ENCODE results near the gene SGCA.

SGCA gene

DNA sequence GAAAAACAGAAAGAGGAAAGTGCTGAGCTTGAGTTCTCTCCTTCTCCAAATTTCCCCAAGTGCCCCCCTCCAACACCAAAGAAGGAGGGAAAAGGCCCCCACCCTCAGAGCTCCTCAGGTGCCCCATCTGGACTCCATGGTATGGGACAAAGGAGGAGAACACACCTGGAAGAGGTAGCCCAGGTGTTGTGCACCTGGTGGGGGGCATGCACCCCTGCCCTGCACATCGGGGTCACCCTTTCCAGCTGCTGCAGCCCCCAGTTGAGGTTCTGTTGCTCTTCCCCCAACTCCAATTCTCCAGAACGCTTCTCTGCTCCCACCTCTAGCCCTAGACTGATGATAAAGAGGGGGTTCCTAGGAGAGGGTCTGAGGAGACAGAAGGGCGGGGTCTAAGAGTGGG lies 38.6 kb downstream of the SGCA start:
- H3K4me3 ChIP-seq (ENCODE audit: low read depth, low read length): no peak overlapping the region
- peak overlapping the region; percentile 57 for H3K27ac ChIP-seq
- H3K27me3 ChIP-seq (replicated peaks): no peaks in the 10 kb centered on the region
- TF ChIP-seq, protein P1, sequence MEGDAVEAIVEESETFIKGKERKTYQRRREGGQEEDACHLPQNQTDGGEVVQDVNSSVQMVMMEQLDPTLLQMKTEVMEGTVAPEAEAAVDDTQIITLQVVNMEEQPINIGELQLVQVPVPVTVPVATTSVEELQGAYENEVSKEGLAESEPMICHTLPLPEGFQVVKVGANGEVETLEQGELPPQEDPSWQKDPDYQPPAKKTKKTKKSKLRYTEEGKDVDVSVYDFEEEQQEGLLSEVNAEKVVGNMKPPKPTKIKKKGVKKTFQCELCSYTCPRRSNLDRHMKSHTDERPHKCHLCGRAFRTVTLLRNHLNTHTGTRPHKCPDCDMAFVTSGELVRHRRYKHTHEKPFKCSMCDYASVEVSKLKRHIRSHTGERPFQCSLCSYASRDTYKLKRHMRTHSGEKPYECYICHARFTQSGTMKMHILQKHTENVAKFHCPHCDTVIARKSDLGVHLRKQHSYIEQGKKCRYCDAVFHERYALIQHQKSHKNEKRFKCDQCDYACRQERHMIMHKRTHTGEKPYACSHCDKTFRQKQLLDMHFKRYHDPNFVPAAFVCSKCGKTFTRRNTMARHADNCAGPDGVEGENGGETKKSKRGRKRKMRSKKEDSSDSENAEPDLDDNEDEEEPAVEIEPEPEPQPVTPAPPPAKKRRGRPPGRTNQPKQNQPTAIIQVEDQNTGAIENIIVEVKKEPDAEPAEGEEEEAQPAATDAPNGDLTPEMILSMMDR (IDR thresholded peaks at IDR 0.05; ENCODE audit: low read depth, low read length, missing control alignments): no peak
- in situ Hi-C loops (cut with HindIII; ENCODE audit: low pct_ligation_motif_present, low sequenced_read_pairs): loop anchor here (5.0 kb wide), 1 partner anchor 63 kb away; no protein-coding TSS in a partner anchor
- H3K36me3 ChIP-seq (replicated peaks): peaks cover 17% of the 10 kb centered on the region
- DNase-seq: no peak

DNA sequence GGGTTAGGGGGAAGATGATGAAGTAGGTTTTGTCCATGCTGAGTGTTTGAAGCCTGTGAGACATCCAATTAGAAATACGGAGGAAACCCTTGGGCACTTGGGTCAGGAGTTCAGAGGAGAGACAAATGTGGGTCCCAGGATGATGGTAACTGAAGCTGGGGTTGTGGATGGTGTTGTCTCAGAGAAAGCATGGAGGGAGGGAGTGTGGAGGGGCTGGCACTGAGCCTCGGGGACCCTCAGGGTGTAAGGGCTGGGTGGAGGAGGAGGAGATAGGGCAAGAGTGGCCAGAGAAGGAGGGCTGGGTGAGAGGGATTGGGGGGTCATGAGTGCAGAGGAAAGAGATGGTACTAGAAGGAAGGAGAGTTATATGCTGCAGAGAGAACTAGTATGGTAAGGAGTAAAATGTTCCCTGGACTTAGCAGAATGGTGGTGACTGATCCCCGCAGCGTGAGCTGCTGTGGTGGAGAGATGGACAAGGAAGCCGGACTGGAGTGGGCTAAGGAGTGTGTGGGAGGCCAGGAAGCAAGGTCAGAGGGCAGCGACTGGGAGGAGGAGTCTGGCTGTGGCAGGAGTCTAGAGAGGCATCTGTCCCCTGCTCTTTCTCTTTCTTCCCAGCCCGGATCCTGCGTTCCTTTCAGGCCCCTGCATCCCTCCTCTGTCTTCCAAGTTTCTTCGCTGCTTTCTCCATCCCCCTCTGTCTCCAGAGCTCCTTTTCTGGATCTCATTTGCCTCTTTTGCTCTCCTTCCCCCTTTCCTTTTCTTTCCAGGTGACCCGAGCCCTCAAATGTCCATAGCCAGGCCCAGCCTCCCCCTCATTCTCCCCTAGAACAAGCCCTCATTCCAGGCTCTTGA lies 39.5 kb downstream of the SGCA start:
- H3K36me3 ChIP-seq (replicated peaks): peaks cover 11% of the 10 kb centered on the region
- peak overlapping the region; percentile 50 for H3K27ac ChIP-seq
- in situ Hi-C loops (cut with HindIII; ENCODE audit: low pct_ligation_motif_present, low sequenced_read_pairs): no loop called here
- no peaks in the 10 kb centered on the region for H3K27me3 ChIP-seq (replicated peaks)
- no peak overlapping the region for H3K4me3 ChIP-seq (ENCODE audit: low read depth, low read length)
- no peak for DNase-seq
- TF ChIP-seq, protein P1 (IDR thresholded peaks at IDR 0.05; ENCODE audit: low read depth, low read length, missing control alignments): no peak

DNA sequence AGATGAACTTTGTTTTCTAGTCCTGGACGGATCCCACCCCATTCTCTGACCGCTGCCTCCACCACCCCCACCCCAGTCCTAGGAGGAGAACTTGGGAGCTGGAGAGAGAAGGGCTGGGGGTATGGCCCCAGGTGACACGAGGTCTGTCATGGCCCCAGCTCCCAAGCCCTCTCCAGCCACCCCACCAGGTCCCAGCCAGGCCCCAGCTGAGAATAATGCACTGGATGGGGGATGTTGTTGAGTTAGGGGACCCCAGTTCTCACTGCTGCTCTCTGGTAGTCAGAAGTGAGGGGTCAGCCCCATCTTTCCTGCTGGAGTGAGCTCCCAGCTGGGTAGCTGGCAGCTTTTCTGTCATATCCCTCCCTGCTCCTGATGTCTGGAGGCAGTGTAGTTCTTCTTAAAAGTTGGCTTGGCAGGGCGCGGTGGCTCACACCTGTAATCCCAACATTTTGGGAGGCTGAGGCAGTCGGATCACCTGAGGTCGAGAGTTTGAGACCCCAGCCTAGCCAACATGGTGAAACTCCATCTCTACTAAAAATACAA lies 40.2 kb downstream of the SGCA start:
- Histone ChIP-seq H3K4me3 (ENCODE audit: low read depth, low read length) (no peak overlapping the region), H3K27ac (peak overlapping the region; percentile 50), H3K27me3 (replicated peaks) (no peaks in the 10 kb centered on the region), H3K36me3 (replicated peaks) (peaks cover 4% of the 10 kb centered on the region)
- no peak for DNase-seq
- TF ChIP-seq, protein P1 (IDR thresholded peaks at IDR 0.05; ENCODE audit: low read depth, low read length, missing control alignments): no peak
- in situ Hi-C loops (cut with HindIII; ENCODE audit: low pct_ligation_motif_present, low sequenced_read_pairs): no loop called here

DNA sequence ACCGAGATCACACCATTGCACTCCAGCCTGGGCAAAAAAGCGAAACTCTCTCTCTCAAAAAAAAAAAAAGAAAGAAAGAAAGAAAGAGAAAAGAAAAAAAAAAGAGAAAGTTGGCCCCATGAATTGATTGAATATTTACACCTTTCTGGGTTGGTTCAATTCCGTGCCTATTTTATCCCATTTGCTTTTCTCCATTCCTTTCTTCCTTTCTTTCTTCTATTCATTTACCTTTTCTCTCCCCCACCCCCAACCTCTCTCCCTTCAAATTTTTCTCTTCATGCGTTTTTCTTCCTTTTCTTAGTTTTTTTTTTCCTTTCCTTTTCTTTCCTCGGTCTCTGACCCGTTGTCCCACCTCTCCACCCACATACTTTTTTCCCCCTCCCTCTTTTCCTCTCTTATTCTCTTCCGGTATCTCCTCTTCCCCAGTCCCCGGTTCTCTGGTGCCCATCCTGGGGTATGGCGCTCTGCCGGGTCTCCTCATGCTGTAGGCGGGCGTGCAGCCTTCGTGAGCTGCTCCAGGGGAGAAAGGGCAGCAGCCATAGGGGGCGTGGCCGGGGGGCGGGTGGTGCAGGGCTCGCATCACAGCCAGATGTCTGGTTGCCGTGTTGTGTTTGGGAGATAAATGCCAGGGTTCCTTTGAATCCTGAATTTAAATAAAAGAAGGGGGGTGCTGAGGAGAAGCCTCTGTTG lies 40.9 kb downstream of the SGCA start:
- Histone ChIP-seq H3K27ac (peak overlapping the region; percentile 20), H3K27me3 (replicated peaks) (no peaks in the 10 kb centered on the region), H3K4me3 (ENCODE audit: low read depth, low read length) (no peak overlapping the region), H3K36me3 (replicated peaks) (no peaks in the 10 kb centered on the region)
- in situ Hi-C loops (cut with HindIII; ENCODE audit: low pct_ligation_motif_present, low sequenced_read_pairs): no loop called here
- DNase-seq: no peak
- TF ChIP-seq, protein P1 (IDR thresholded peaks at IDR 0.05; ENCODE audit: low read depth, low read length, missing control alignments): no peak

DNA sequence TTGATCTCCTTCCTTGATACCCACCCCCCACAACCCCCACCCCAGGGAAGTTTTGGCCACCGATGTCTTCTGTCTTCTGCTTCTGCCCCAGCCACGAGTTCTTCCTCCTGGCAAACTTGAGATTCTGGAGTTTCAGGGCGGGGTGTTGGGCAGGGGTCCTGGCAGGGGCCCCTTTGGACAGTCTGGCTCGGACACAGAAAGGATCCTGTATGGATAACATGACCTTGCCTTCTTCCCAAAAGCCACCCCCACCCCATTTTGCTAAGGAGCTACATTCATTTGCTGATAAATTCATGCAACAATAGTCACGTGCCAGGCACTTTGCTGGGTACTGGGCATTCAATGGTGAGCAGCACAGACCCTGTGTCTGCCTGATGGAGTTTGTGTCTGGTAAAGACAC lies 41.5 kb downstream of the SGCA start:
- TF ChIP-seq, protein P1 (IDR thresholded peaks at IDR 0.05; ENCODE audit: low read depth, low read length, missing control alignments): no peak
- Histone ChIP-seq H3K36me3 (replicated peaks) (no peaks in the 10 kb centered on the region), H3K27ac (peak overlapping the region; percentile 20), H3K27me3 (replicated peaks) (no peaks in the 10 kb centered on the region), H3K4me3 (ENCODE audit: low read depth, low read length) (no peak overlapping the region)
- DNase-seq: no peak
- in situ Hi-C loops (cut with HindIII; ENCODE audit: low pct_ligation_motif_present, low sequenced_read_pairs): no loop called here

Data from brain microvascular endothelial cell (primary cell).